ENCODE results near the gene GRID1. TPM values are rescaled to one million over a fixed set of nuclear protein-coding genes. Genes with fewer than 3 reads are reported as not detected.

Gene GRID1
- total and polyA plus RNA-seq, 10 of the 15 experiments (the other 5 are each of a cell fraction or from before 2014, with no cell fraction given): 0.04 to 0.62 (median 0.08) TPM; not detected in 5

- BruUV-seq (replicated peaks): no TSS peak
- POLR2A ChIA-PET: no interaction called here
- peaks cover 0 to 1% of the 10 kb centered on the region in 2 experiments; a peak in 1 of 4 replicates for H3K27me3 ChIP-seq (replicated peaks in 1 of 2; ENCODE audit: control insufficient read depth in 2 of 2, insufficient read depth in 2 of 2, low read length in 1 of 2)
- SMC1A ChIA-PET (ENCODE audit: uncharacterized antibody, unreplicated experiment): no interaction called here
- H3K4me2 ChIP-seq (ENCODE audit: control insufficient read depth, insufficient read depth): no peak overlapping the region
- in situ Hi-C loops (cut with MboI) (no loop called here), intact Hi-C loops (cut with micrococcal nuclease; ENCODE audit: unreplicated experiment) (no loop called here)
- no peak overlapping the region for H3K4me3 ChIP-seq
- CTCF ChIA-PET: no interaction called here
- RAD21 ChIA-PET (ENCODE audit: unreplicated experiment): no interaction called here
- no peaks in the 10 kb centered on the region for H4K20me1 ChIP-seq (ENCODE audit: control insufficient read depth, insufficient read depth)
- DNase-seq (ENCODE audit: low read depth, low spot score) (no peak), FAIRE-seq (no peak), ATAC-seq (no peak)
- H3K79me2 ChIP-seq (ENCODE audit: control insufficient read depth, insufficient read depth, low read length): no peaks in the 10 kb centered on the region
- H3K9me3 ChIP-seq (replicated peaks; ENCODE audit: control insufficient read depth, insufficient read depth, low read length): no peaks in the 10 kb centered on the region
- H3K4me1 ChIP-seq (ENCODE audit: control insufficient read depth, insufficient read depth, low read length): no peaks in the 10 kb centered on the region
- H3K9ac ChIP-seq (ENCODE audit: control insufficient read depth, insufficient read depth, low read length): no peak overlapping the region
- H2AFZ ChIP-seq (ENCODE audit: control insufficient read depth, low read depth, low read length): no peak overlapping the region
- no peak overlapping the region for H3K27ac ChIP-seq (ENCODE audit: control insufficient read depth, insufficient read depth)
- H3K36me3 ChIP-seq (ENCODE audit: control insufficient read depth in 2 of 2, insufficient read depth in 2 of 2, low read length in 1 of 2): no peaks in the 10 kb centered on the region
- WGBS (ENCODE audit: insufficient coverage, insufficient replicate concordance, low lambda C conversion rate, missing lambda C conversion rate): 3% methylated on average over 3 of the region's 3 CpGs
- TF ChIP-seq KDM1A (IDR thresholded peaks at IDR 0.05; ENCODE audit: borderline replicate concordance) (no peak), SMARCA5 (IDR thresholded peaks at IDR 0.05) (no peak), HDAC2 (IDR thresholded peaks at IDR 0.05) (no peak), ATF2 (IDR thresholded peaks at IDR 0.05; ENCODE audit: low read length) (no peak), SMC3 (IDR thresholded peaks at IDR 0.05; ENCODE audit: borderline replicate concordance, low read length) (no peak), SP1 (IDR thresholded peaks at IDR 0.05; ENCODE audit: low read depth, low read length) (no peak), PAX8 (IDR thresholded peaks at IDR 0.05) (no peak), YBX1 (IDR thresholded peaks at IDR 0.05) (no peak), SUPT20H (IDR thresholded peaks at IDR 0.05; ENCODE audit: borderline replicate concordance, control insufficient read depth, low read depth, low read length) (no peak), ZBTB4 (CRISPR knock-in tag; IDR thresholded peaks at IDR 0.05) (no peak), IKZF2 (IDR thresholded peaks at IDR 0.05) (no peak), RELB (IDR thresholded peaks at IDR 0.05; ENCODE audit: low read depth) (no peak), ZNF687 (IDR thresholded peaks at IDR 0.05) (no peak), ATF7 (IDR thresholded peaks at IDR 0.05; ENCODE audit: low read depth) (no peak), POLR2AphosphoS5 (IDR thresholded peaks at IDR 0.05; ENCODE audit: low read length) (no peak)
Measured at GRCh38 chr10:86075512-86075911, 291.1 kb downstream of the GRID1 start.
